Activated T-cell treated with anti-CD3 and anti-CD28 coated beads, Interleukin-2, amount 50 U/mL, for 24 hours (primary cell): Measurements from ENCODE around the gene SLC23A1.
"Not testable (repeated sequence)": the region's sequence is repeated elsewhere in the genome, so short reads cannot be mapped to it uniquely, and the experiment has no call there.

ENCODE experiments used
- DNase-seq: peaks from one replicate; pipeline ENCODE4 v3.0.0-alpha.2; 2020
- H3K27ac Mint-ChIP-seq: 2 replicates; pipeline ENCODE4 v1.8.0; 2020; ENCODE audit warnings: mild to moderate bottlenecking, mixed read lengths
- H3K27me3 Mint-ChIP-seq: 2 replicates; pipeline ENCODE4 v1.8.0; 2020; ENCODE audit warnings: mixed read lengths
- H3K36me3 Mint-ChIP-seq: 2 replicates; pipeline ENCODE4 v1.8.0; 2020; ENCODE audit warnings: low read depth, mixed read lengths
- H3K4me1 Mint-ChIP-seq: 2 replicates; pipeline ENCODE4 v1.8.0; 2020; ENCODE audit warnings: low read depth, mixed read lengths
- H3K4me3 Mint-ChIP-seq: 2 replicates; pipeline ENCODE4 v1.8.0; 2020; ENCODE audit warnings: mild to moderate bottlenecking, moderate library complexity, mixed read lengths
- H3K9me3 Mint-ChIP-seq: 2 replicates; pipeline ENCODE4 v1.8.0; 2020; ENCODE audit warnings: mixed read lengths

The SLC23A1 gene

DNA sequence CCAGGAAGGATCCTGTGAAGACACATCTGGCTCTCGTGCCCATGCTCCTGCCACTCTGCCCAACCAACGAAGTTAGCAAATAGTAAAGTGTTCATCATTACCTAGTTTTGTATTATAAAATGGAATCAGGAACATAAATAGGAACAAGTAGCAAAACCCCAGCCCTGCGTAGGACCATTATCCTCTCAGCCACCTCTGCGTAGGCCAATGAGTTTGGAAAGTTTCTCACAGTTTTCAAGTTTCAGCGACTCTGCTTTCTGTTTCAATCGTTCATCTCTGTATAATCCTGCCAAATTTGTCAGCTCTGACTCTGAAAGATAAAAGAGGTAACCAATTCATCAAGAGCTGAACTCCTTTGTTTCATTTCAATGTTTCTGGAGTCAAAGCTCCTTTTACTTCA lies 30.9 kb upstream of the SLC23A1 start:
- H3K27me3 Mint-ChIP-seq = no peaks in the 10 kb centered on the region

GRCh38 chr5:139413153-139413552 lies 30.1 kb upstream of the SLC23A1 start:
- Mint-ChIP-seq H3K27me3 (no peaks in the 10 kb centered on the region), H3K36me3 (peaks cover 58% of the 10 kb centered on the region), H3K27ac (peak overlapping the region; percentile 99), H3K4me1 (peaks cover 53% of the 10 kb centered on the region), H3K9me3 (no peaks in the 10 kb centered on the region), H3K4me3 (no peak overlapping the region)
- DNase-seq = no peak

More for the DNA sequence above, 30.9 kb upstream of the SLC23A1 start:
- Mint-ChIP-seq H3K36me3 (peaks cover 66% of the 10 kb centered on the region), H3K4me3 (peak overlapping the region; percentile 56), H3K27ac (peak overlapping the region; percentile 99), H3K4me1 (peaks cover 56% of the 10 kb centered on the region), H3K9me3 (no peaks in the 10 kb centered on the region)
- no peak for DNase-seq

DNA sequence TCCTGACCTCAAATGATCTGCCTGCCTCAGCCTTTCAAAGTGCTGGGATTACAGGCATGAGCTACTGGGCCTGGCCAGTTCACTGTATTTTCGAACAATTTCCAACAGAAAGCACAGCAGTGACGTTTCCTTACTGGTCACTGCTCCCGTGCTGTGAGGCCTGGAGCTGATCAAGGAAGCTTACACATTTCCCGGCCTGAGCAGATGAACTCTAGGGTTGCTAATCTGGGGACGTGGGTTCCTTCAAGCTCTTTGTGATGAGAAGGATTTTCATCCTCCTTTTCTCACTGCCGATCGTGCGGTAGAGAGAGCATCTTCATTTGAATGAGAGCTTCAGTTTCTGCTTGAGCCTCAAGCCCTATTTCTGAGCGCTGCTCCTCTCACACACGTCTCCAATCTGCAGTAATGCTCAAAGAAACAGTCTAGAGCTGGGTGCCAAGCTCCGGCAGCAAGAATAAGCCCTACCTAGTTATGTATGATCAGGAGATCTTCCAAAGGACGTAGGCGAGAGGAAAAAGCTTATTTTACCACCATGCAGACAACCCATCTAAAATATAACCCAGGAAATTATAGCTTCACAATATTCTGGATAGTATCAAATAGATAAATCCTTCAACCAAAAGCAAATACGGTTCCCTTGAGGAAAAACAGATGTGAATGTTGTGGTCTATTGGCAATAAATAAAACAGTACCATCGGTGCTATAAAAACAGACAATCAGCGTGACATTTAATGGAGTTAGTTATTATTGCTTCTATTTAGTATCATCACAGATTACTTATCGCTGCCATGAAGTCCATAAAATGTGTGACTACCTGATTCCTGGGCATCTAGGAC lies 28.1 kb upstream of the SLC23A1 start:
- no peak for DNase-seq
- Mint-ChIP-seq H3K27ac (no peak overlapping the region), H3K36me3 (peaks cover 39% of the 10 kb centered on the region), H3K4me1 (peaks cover 45% of the 10 kb centered on the region), H3K4me3 (no peak overlapping the region), H3K27me3 (no peaks in the 10 kb centered on the region), H3K9me3 (no peaks in the 10 kb centered on the region)

DNA sequence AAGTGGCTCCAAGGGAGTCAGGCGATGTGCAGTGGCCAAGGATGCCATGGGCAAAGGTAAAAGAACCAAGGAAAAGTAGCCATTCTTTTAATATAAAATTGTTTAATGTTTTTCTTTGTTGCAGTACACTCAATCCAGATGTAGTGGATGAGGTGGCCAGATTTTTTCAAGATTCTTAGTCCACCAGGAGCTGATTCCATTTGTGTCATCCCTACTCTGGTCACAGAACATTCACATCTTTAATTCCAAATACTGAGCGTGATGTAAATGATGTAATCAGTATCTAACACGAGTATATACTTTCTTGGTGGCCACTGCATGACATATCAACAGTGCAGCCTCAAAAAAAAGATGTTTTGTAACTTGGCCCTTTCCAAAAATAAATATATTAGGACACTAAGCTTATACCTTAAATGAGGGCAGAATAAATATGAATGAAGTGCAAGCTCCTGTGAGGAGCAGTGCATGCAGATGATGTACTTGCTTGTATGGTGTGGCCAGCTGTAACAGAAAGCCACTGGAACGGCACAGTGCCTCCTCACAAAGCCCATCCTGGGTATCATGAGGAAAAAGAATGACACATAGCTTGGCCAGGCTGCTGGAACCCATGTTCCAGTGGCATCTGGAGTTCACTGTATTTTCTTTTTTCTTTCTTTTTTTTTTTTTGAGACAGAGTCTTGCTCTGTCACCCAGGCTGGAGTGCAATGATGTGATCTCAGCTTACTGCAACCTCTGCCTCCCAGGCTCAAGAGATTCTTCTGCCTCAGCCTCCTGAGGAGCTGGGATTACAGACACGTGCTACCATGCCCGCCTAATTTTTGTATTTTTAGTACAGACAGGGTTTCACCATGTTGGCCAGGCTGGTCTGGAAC lies 27.3 kb upstream of the SLC23A1 start:
- no peak for DNase-seq
- peaks cover 33% of the 10 kb centered on the region for H3K36me3 Mint-ChIP-seq
- peaks cover 36% of the 10 kb centered on the region for H3K4me1 Mint-ChIP-seq
- H3K27me3 Mint-ChIP-seq = no peaks in the 10 kb centered on the region
- no peak overlapping the region for H3K27ac Mint-ChIP-seq
- no peak overlapping the region for H3K4me3 Mint-ChIP-seq
- H3K9me3 Mint-ChIP-seq = no peaks in the 10 kb centered on the region

- H3K27me3 Mint-ChIP-seq, H3K27ac Mint-ChIP-seq, H3K4me3 Mint-ChIP-seq, DNase-seq, H3K9me3 Mint-ChIP-seq: not testable (repeated sequence)
- peaks cover 32% of the 10 kb centered on the region for H3K4me1 Mint-ChIP-seq
- H3K36me3 Mint-ChIP-seq = peaks cover 24% of the 10 kb centered on the region
Measured at GRCh38 chr5:139409116-139409515, 26.0 kb upstream of the SLC23A1 start.

DNA sequence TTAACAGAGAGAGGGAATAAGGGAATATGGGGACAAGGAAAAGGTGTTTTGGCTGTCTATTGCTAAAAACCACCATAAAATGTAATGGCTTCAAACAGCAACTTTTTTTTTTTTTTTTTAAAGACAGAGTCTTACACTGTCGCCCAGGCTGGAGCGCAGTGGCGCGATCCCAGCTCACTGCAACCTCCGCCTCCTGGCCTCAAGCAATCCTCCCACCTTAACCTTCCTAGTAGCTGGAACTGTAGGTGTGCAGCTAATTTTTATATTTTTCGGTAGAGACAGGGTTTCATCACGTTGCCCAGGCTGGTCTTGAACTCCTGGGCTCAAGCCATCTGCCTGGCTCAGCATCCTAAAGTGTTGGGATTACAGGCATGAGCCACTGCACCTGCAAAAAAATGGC lies 25.1 kb upstream of the SLC23A1 start:
- DNase-seq = no peak
- H3K27ac Mint-ChIP-seq = no peak overlapping the region
- no peaks in the 10 kb centered on the region for H3K9me3 Mint-ChIP-seq
- no peak overlapping the region for H3K4me3 Mint-ChIP-seq
- peaks cover 20% of the 10 kb centered on the region for H3K36me3 Mint-ChIP-seq
- peaks cover 29% of the 10 kb centered on the region for H3K4me1 Mint-ChIP-seq
- H3K27me3 Mint-ChIP-seq = no peaks in the 10 kb centered on the region

GRCh38 chr5:139407517-139407916 lies 24.4 kb upstream of the SLC23A1 start:
- Mint-ChIP-seq H3K27ac (no peak overlapping the region), H3K4me3 (no peak overlapping the region), H3K9me3 (no peaks in the 10 kb centered on the region), H3K36me3 (peaks cover 13% of the 10 kb centered on the region), H3K27me3 (no peaks in the 10 kb centered on the region), H3K4me1 (peaks cover 29% of the 10 kb centered on the region)
- no peak for DNase-seq

DNA sequence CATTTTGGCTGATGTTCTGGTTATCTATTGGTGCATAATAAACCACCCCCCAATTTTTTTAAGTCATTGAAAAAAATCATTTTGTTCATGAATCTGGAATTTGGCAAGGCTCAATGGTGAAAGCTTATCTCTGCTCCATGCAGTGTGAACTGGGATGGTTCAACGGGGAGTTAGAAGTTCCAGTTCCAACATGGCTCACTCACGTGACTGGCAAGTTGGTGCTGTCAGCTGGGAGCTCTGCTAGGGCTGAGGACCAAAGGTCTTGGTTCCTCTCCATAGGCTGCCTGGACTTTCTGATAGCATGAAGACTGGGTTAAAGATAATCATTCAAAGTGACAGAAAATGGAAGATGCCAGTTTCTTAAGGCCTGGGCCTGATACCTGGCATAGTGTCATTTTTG lies 23.9 kb upstream of the SLC23A1 start:
- no peak for DNase-seq
- no peak overlapping the region for H3K4me3 Mint-ChIP-seq
- no peaks in the 10 kb centered on the region for H3K9me3 Mint-ChIP-seq
- H3K36me3 Mint-ChIP-seq = peaks cover 9% of the 10 kb centered on the region
- no peak overlapping the region for H3K27ac Mint-ChIP-seq
- peaks cover 30% of the 10 kb centered on the region for H3K4me1 Mint-ChIP-seq
- H3K27me3 Mint-ChIP-seq = no peaks in the 10 kb centered on the region

DNA sequence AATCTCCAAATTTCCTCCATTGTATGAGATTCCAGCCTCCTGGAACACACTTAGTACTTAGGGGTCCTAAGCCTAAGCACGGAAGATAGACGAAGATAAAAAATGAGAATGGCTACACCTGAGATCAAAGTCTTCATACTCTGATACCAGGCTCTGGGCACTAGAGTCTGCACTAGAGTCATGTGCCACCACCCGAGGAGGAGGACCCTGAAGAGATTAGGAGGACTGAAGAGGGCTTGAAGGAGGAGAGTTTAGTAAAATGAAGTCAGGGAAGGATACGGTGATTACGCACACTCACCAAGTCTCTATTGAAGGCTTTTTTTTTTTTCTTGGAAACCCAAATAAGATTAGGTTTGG lies 21.4 kb upstream of the SLC23A1 start:
- Mint-ChIP-seq H3K4me1 (peaks cover 36% of the 10 kb centered on the region), H3K36me3 (peaks cover 10% of the 10 kb centered on the region), H3K9me3 (no peaks in the 10 kb centered on the region), H3K27ac (peak overlapping the region; percentile 99), H3K4me3 (peak overlapping the region; percentile 85), H3K27me3 (no peaks in the 10 kb centered on the region)
- DNase-seq = no peak

- peak; percentile 98 for DNase-seq
- Mint-ChIP-seq H3K27ac (peak within 1 kb of the TSS; percentile 99), H3K4me3 (peak within 1 kb of the TSS; percentile 85), H3K4me1 (peaks cover 40% of the 10 kb centered on the region), H3K36me3 (peaks cover 14% of the 10 kb centered on the region), H3K9me3 (no peaks in the 10 kb centered on the region), H3K27me3 (no peaks in the 10 kb centered on the region)
Measured at GRCh38 chr5:139403787-139404483, 20.8 kb upstream of the SLC23A1 start, which contains the start of gene SPATA24. Gene SPATA24, minus strand, starts transcription at chr5:139404089. Its CDS starts 29 bp downstream, at chr5:139404060.

GRCh38 chr5:139403418-139403786 lies 20.3 kb upstream of the SLC23A1 start:
- no peaks in the 10 kb centered on the region for H3K27me3 Mint-ChIP-seq
- peak overlapping the region; percentile 99 for H3K27ac Mint-ChIP-seq
- peak overlapping the region; percentile 85 for H3K4me3 Mint-ChIP-seq
- peaks cover 40% of the 10 kb centered on the region for H3K4me1 Mint-ChIP-seq
- peaks cover 14% of the 10 kb centered on the region for H3K36me3 Mint-ChIP-seq
- no peak for DNase-seq
- no peaks in the 10 kb centered on the region for H3K9me3 Mint-ChIP-seq

GRCh38 chr5:139402561-139403158 lies 19.6 kb upstream of the SLC23A1 start:
- Mint-ChIP-seq H3K4me3 (peak overlapping the region; percentile 85), H3K27me3 (no peaks in the 10 kb centered on the region), H3K27ac (peak overlapping the region; percentile 99), H3K4me1 (peaks cover 38% of the 10 kb centered on the region), H3K36me3 (peaks cover 17% of the 10 kb centered on the region), H3K9me3 (no peaks in the 10 kb centered on the region)
- no peak for DNase-seq

GRCh38 chr5:139401546-139401945 lies 18.4 kb upstream of the SLC23A1 start:
- H3K27ac Mint-ChIP-seq = no peak overlapping the region
- no peaks in the 10 kb centered on the region for H3K9me3 Mint-ChIP-seq
- peaks cover 40% of the 10 kb centered on the region for H3K4me1 Mint-ChIP-seq
- H3K4me3 Mint-ChIP-seq = no peak overlapping the region
- H3K36me3 Mint-ChIP-seq = peaks cover 23% of the 10 kb centered on the region
- no peak for DNase-seq
- no peaks in the 10 kb centered on the region for H3K27me3 Mint-ChIP-seq

GRCh38 chr5:139399501-139400121 lies 16.5 kb upstream of the SLC23A1 start:
- Mint-ChIP-seq H3K4me1 (peaks cover 42% of the 10 kb centered on the region), H3K27me3 (no peaks in the 10 kb centered on the region), H3K36me3 (peaks cover 33% of the 10 kb centered on the region), H3K4me3 (no peak overlapping the region), H3K27ac (peak overlapping the region; percentile 71), H3K9me3 (no peaks in the 10 kb centered on the region)
- no peak for DNase-seq
